Parathyroid adenoma (tissue), 2 donors: ENCODE measurements around the gene PCBP3.

ENCODE experiments used
- H2AFZ ChIP-seq: fragments of 300-600 bp; sonication (generic); one replicate; pipeline ENCODE4 v1.7.0; 2017; ENCODE audit warnings: antibody characterized with exemption, mild to moderate bottlenecking
- H3K27ac ChIP-seq: fragments of 300-600 bp; sonication (generic); one replicate; pipeline ENCODE4 v1.7.0; 2017
- H3K27me3 ChIP-seq: fragments of 300-600 bp; sonication (generic); one replicate; pipeline ENCODE4 v1.7.0; 2017; ENCODE audit warnings: low read length; ENCODE audit not compliant: control insufficient read depth, insufficient read depth
- H3K36me3 ChIP-seq: fragments of 300-600 bp; sonication (generic); one replicate; pipeline ENCODE4 v1.7.0; 2017; ENCODE audit warnings: low read length; ENCODE audit not compliant: control insufficient read depth, insufficient read depth
- H3K4me1 ChIP-seq: fragments of 300-600 bp; sonication (generic); one replicate; pipeline ENCODE4 v1.7.0; 2017; ENCODE audit warnings: control low read depth
- H3K4me2 ChIP-seq: fragments of 300-600 bp; sonication (generic); one replicate; pipeline ENCODE4 v1.7.0; 2017; ENCODE audit warnings: low read length
- H3K4me3 ChIP-seq: fragments of 300-600 bp; sonication (generic); one replicate; pipeline ENCODE4 v1.7.0; 2017; ENCODE audit warnings: low read depth, low read length
- H3K79me2 ChIP-seq: fragments of 300-600 bp; sonication (generic); one replicate; pipeline ENCODE4 v1.7.0; 2017; ENCODE audit warnings: control low read depth
- H3K9ac ChIP-seq: fragments of 300-600 bp; sonication (generic); one replicate; pipeline ENCODE4 v1.7.0; 2017; ENCODE audit warnings: mild to moderate bottlenecking
- H3K9me3 ChIP-seq: fragments of 300-600 bp; sonication (generic); one replicate; pipeline ENCODE4 v1.7.0; 2017; ENCODE audit warnings: low read length; ENCODE audit not compliant: control insufficient read depth
- TF ChIP-seq, protein P1 (sequence below): fragments of 300-600 bp; sonication (generic); IDR thresholded peaks from one replicate; pipeline ENCODE4 v1.7.0; 2017; ENCODE audit warnings: antibody characterized with exemption, mild to moderate bottlenecking
- donor health status: primary hyperparathyroidism.

PCBP3 gene

DNA sequence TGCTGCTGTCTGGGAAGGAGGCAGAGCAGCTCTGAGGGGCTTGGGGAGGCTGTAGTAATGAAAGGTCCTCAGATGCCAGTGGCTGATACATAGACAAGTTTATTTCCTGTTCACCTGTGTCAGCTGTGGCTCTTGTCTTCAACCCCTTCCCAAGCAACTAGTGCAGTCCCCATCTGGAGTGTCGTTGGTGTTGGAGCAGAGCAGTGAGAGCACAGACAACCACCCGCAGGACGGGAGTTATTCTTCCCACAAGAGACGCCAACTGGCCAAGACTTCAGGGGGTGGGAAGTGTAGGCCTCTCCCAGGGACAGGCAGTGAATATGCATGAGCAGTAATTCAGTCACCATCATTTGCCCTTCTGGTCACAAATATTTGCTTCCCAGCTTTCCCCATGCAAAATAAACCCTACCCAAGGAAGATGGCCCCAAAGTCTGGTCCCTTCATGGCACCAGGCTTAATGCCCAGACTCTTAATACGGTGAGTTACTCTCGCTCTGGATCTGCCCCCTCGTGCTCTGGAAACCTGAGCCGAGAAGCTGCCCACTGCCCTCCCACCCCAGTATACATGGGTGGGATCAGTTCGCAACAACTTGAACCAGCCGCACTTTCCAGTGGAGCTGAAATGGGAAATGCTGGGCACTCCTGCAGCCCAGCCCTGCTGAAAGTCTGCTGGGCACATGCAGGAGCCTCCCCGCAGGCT, 184.5 kb downstream of the PCBP3 start:
- TF ChIP-seq, protein P1, sequence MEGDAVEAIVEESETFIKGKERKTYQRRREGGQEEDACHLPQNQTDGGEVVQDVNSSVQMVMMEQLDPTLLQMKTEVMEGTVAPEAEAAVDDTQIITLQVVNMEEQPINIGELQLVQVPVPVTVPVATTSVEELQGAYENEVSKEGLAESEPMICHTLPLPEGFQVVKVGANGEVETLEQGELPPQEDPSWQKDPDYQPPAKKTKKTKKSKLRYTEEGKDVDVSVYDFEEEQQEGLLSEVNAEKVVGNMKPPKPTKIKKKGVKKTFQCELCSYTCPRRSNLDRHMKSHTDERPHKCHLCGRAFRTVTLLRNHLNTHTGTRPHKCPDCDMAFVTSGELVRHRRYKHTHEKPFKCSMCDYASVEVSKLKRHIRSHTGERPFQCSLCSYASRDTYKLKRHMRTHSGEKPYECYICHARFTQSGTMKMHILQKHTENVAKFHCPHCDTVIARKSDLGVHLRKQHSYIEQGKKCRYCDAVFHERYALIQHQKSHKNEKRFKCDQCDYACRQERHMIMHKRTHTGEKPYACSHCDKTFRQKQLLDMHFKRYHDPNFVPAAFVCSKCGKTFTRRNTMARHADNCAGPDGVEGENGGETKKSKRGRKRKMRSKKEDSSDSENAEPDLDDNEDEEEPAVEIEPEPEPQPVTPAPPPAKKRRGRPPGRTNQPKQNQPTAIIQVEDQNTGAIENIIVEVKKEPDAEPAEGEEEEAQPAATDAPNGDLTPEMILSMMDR, result no peak
- no peak overlapping the region for H3K4me3 ChIP-seq
- H3K9ac ChIP-seq, result no peak overlapping the region
- no peak overlapping the region for H3K27ac ChIP-seq
- no peaks in the 10 kb centered on the region for H3K9me3 ChIP-seq
- H3K79me2 ChIP-seq, result no peaks in the 10 kb centered on the region
- no peak overlapping the region for H3K4me2 ChIP-seq
- no peak overlapping the region for H2AFZ ChIP-seq
- no peaks in the 10 kb centered on the region for H3K36me3 ChIP-seq
- H3K27me3 ChIP-seq, result no peaks in the 10 kb centered on the region
- no peaks in the 10 kb centered on the region for H3K4me1 ChIP-seq

- no peaks in the 10 kb centered on the region for H3K9me3 ChIP-seq
- no peaks in the 10 kb centered on the region for H3K36me3 ChIP-seq
- no peaks in the 10 kb centered on the region for H3K4me1 ChIP-seq
- H3K79me2 ChIP-seq, result no peaks in the 10 kb centered on the region
- TF ChIP-seq, protein P1, result no peak
- no peaks in the 10 kb centered on the region for H3K27me3 ChIP-seq
- no peak overlapping the region for H3K9ac ChIP-seq
- no peak overlapping the region for H3K27ac ChIP-seq
- no peak overlapping the region for H3K4me2 ChIP-seq
- H2AFZ ChIP-seq, result no peak overlapping the region
- no peak overlapping the region for H3K4me3 ChIP-seq
These were observed 185.3 kb downstream of the PCBP3 start for GRCh38 chr21:45828580-45829570.

- Histone ChIP-seq H3K27ac (no peak overlapping the region), H3K27me3 (no peaks in the 10 kb centered on the region), H2AFZ (no peak overlapping the region), H3K9ac (no peak overlapping the region), H3K9me3 (no peaks in the 10 kb centered on the region), H3K4me1 (no peaks in the 10 kb centered on the region), H3K79me2 (no peaks in the 10 kb centered on the region), H3K4me3 (no peak overlapping the region), H3K4me2 (no peak overlapping the region), H3K36me3 (no peaks in the 10 kb centered on the region)
- TF ChIP-seq, protein P1, result no peak
These were observed 186.1 kb downstream of the PCBP3 start for GRCh38 chr21:45829668-45830067.

DNA sequence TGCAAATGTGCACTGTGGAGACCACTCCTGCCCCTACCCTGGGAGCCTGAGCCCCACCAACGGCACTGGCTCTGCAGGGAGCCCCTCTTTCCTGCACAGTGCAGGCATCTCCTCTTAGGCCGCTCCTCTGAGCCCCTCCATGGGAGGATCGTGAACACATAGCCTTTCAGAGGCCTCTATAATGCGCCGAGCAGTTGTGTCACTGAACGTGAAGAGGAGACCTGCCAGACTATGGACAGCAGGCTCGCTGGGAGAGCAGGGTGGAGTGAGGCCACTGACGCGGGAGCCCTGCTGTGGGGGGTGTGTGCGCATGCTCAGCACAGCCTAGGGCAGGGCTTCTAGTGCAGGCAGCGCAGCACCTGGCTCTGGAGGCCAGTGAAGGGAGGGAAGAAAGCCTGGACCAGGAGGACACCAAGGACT, 186.7 kb downstream of the PCBP3 start:
- H2AFZ ChIP-seq, result no peak overlapping the region
- no peaks in the 10 kb centered on the region for H3K79me2 ChIP-seq
- H3K4me1 ChIP-seq, result no peaks in the 10 kb centered on the region
- H3K4me2 ChIP-seq, result no peak overlapping the region
- H3K4me3 ChIP-seq, result no peak overlapping the region
- TF ChIP-seq, protein P1, result no peak
- H3K36me3 ChIP-seq, result no peaks in the 10 kb centered on the region
- no peak overlapping the region for H3K9ac ChIP-seq
- no peaks in the 10 kb centered on the region for H3K9me3 ChIP-seq
- H3K27ac ChIP-seq, result no peak overlapping the region
- no peaks in the 10 kb centered on the region for H3K27me3 ChIP-seq
